Left ventricle myocardium inferior (tissue), 1 donor: ENCODE data around the gene APBA1. TPM values are rescaled to one million over a fixed set of nuclear protein-coding genes. Genes with fewer than 3 reads are reported as not detected.

Source experiments
- DNase-seq: peaks from one replicate; pipeline ENCODE4 v3.0.0-alpha.2; 2020
- H3K27ac ChIP-seq: fragments of 200-600 bp; replicated peaks from 2 replicates; pipeline ENCODE4 v1.8.0; 2021
- H3K27me3 ChIP-seq: fragments of 200-600 bp; 2 replicates; pipeline ENCODE4 v1.8.0; 2021; ENCODE audit warnings: low read depth
- H3K36me3 ChIP-seq: fragments of 200-600 bp; 2 replicates; pipeline ENCODE4 v1.8.0; 2021
- H3K4me1 ChIP-seq: fragments of 200-600 bp; 2 replicates; pipeline ENCODE4 v1.8.0; 2021
- H3K4me3 ChIP-seq: fragments of 200-600 bp; 2 replicates; pipeline ENCODE4 v1.8.0; 2021; ENCODE audit warnings: mild to moderate bottlenecking, moderate library complexity
- H3K9me3 ChIP-seq: fragments of 200-600 bp; replicated peaks from 2 replicates; pipeline ENCODE4 v1.8.0; 2021
- CTCF ChIP-seq: fragments of 200-600 bp; IDR thresholded peaks from 2 replicates; pipeline ENCODE4 v1.8.0; 2021; ENCODE audit warnings: antibody characterized with exemption, mild to moderate bottlenecking, borderline replicate concordance
- intact Hi-C: fragments of 100-400 bp; cut with micrococcal nuclease; formaldehyde crosslinking; loops from one replicate; pipeline ENCODE4 v1.11.0; 2022
- total RNA-seq: library from RNA; stranded (reverse); fragmentation: NEBNext Ultra II Directional; extraction: Animal tissue kit (Norgen Biotek cat#: 25700); gene quantifications from one replicate; pipeline ENCODE4 v1.2.1, GENCODE V29; 2021
- donor health status: DM: no; HTN: yes; CAD: no; lungs with severe emphysema.

Gene APBA1
- total RNA-seq, 1 donor from 2014 or later: 3.0 TPM

- H3K36me3 ChIP-seq: peaks cover 75% of the 10 kb centered on the region
- intact Hi-C loops: no loop called here
- H3K9me3 ChIP-seq: no peaks in the 10 kb centered on the region
- H3K4me3 ChIP-seq: no peak overlapping the region
- no peak overlapping the region for H3K27ac ChIP-seq
- H3K27me3 ChIP-seq: no peaks in the 10 kb centered on the region
- H3K4me1 ChIP-seq: no peaks in the 10 kb centered on the region
- DNase-seq: no peak
- TF ChIP-seq CTCF: no peak
These were observed 42.9 kb upstream of the APBA1 start for GRCh38 chr9:69715096-69715495.

GRCh38 chr9:69697475-69697874 lies 25.3 kb upstream of the APBA1 start:
- no peak for DNase-seq
- Histone ChIP-seq H3K27ac (no peak overlapping the region), H3K27me3 (no peaks in the 10 kb centered on the region), H3K4me1 (no peaks in the 10 kb centered on the region), H3K9me3 (peaks cover 92% of the 10 kb centered on the region), H3K36me3 (no peaks in the 10 kb centered on the region), H3K4me3 (no peak overlapping the region)
- intact Hi-C loops: no loop called here
- no peak for TF ChIP-seq CTCF

- no peak for DNase-seq
- Histone ChIP-seq H3K36me3 (no peaks in the 10 kb centered on the region), H3K27me3 (no peaks in the 10 kb centered on the region), H3K4me3 (no peak overlapping the region), H3K9me3 (peaks cover 87% of the 10 kb centered on the region), H3K4me1 (no peaks in the 10 kb centered on the region), H3K27ac (no peak overlapping the region)
- intact Hi-C loops: no loop called here
- TF ChIP-seq CTCF: no peak
These were observed 24.6 kb upstream of the APBA1 start for GRCh38 chr9:69696802-69697201.

- H3K4me3 ChIP-seq: no peak overlapping the region
- no peak for TF ChIP-seq CTCF
- H3K9me3 ChIP-seq: peaks cover 25% of the 10 kb centered on the region
- H3K36me3 ChIP-seq: no peaks in the 10 kb centered on the region
- H3K27ac ChIP-seq: no peak overlapping the region
- intact Hi-C loops: no loop called here
- H3K4me1 ChIP-seq: no peaks in the 10 kb centered on the region
- H3K27me3 ChIP-seq: no peaks in the 10 kb centered on the region
- DNase-seq: no peak
These were observed 17.9 kb upstream of the APBA1 start for GRCh38 chr9:69689991-69690538.

- no peak for DNase-seq
- H3K9me3 ChIP-seq: no peaks in the 10 kb centered on the region
These were observed 11.8 kb upstream of the APBA1 start for GRCh38 chr9:69683927-69684326.

More at GRCh38 chr9:69683927-69684326, 11.8 kb upstream of the APBA1 start:
- TF ChIP-seq CTCF: no peak
- no peaks in the 10 kb centered on the region for H3K27me3 ChIP-seq
- no peak overlapping the region for H3K4me3 ChIP-seq
- no peak overlapping the region for H3K27ac ChIP-seq
- no peaks in the 10 kb centered on the region for H3K4me1 ChIP-seq
- intact Hi-C loops: no loop called here
- H3K36me3 ChIP-seq: no peaks in the 10 kb centered on the region
